WTC11 (cell line): ENCODE results near the gene ZNF593OS. TPM values are rescaled to one million over a fixed set of nuclear protein-coding genes. Genes with fewer than 3 reads are reported as not detected.

ENCODE experiments used
- ATAC-seq: fragments of 200-7000 bp; cut with Tn5 transposase; 2 replicates; pipeline ENCODE4 v1.10.0; 2021; ENCODE audit warnings: mild to moderate bottlenecking, moderate library complexity
- CTCF ChIA-PET: fragments of 300-600 bp; sonication (Branson Sonifier 250); formaldehyde crosslinking; loops from one replicate; lab custom pipeline; 2021; ENCODE audit warnings: antibody characterized with exemption; lab: Charles Lee
- POLR2A ChIA-PET: fragments of 350-600 bp; sonication (Branson Sonifier 250); formaldehyde crosslinking; loops from one replicate; lab custom pipeline; 2021; ENCODE audit warnings: antibody characterized with exemption; lab: Charles Lee
- DNase-seq: peaks from one replicate; pipeline ENCODE4 v3.0.0; 2021; ENCODE audit warnings: low spot score
- H3K27ac Mint-ChIP-seq: 2 replicates; pipeline ENCODE4 v1.8.0; 2021; ENCODE audit warnings: mixed read lengths
- H3K27me3 Mint-ChIP-seq: 2 replicates; pipeline ENCODE4 v1.8.0; 2021; ENCODE audit warnings: low read depth, mild to moderate bottlenecking, moderate library complexity, mixed read lengths
- H3K36me3 Mint-ChIP-seq: 2 replicates; pipeline ENCODE4 v1.8.0; 2021; ENCODE audit warnings: mixed read lengths
- H3K4me1 Mint-ChIP-seq: 2 replicates; pipeline ENCODE4 v1.8.0; 2022; ENCODE audit warnings: mixed read lengths
- H3K4me3 Mint-ChIP-seq: 2 replicates; pipeline ENCODE4 v1.8.0; 2021; ENCODE audit warnings: mild to moderate bottlenecking, moderate library complexity, mixed read lengths
- H3K9me3 Mint-ChIP-seq: 2 replicates; pipeline ENCODE4 v1.8.0; 2021; ENCODE audit warnings: mixed read lengths
- AR ChIP-seq: fragments of 250-450 bp; sonication (Bioruptor Pico); IDR thresholded peaks from 2 replicates; pipeline ENCODE4 v1.9.0; 2021; ENCODE audit warnings: mild to moderate bottlenecking
- CBFB ChIP-seq: sonication (generic); formaldehyde crosslinking; IDR thresholded peaks from 2 replicates; pipeline ENCODE4 v1.8.1; 2022; ENCODE audit warnings: mild to moderate bottlenecking, low read depth, missing genetic modification reagents
- CTCF ChIP-seq: fragments of 200-600 bp; IDR thresholded peaks from 2 replicates; pipeline ENCODE4 v1.8.0; 2022; ENCODE audit warnings: antibody characterized with exemption
- E2F1 ChIP-seq: sonication (generic); formaldehyde crosslinking; IDR thresholded peaks from 2 replicates; pipeline ENCODE4 v1.8.0; 2022; ENCODE audit warnings: mild to moderate bottlenecking, missing genetic modification reagents
- ELF4 ChIP-seq: sonication (generic); formaldehyde crosslinking; IDR thresholded peaks from 2 replicates; pipeline ENCODE4 v1.8.1; 2022; ENCODE audit warnings: low read depth, mild to moderate bottlenecking, moderate library complexity, missing genetic modification reagents
- ETV6 ChIP-seq: sonication (generic); formaldehyde crosslinking; IDR thresholded peaks from 2 replicates; pipeline ENCODE4 v1.8.1; 2022; ENCODE audit warnings: mild to moderate bottlenecking, missing genetic modification reagents
- FOXJ3 ChIP-seq: sonication (generic); formaldehyde crosslinking; IDR thresholded peaks from 2 replicates; pipeline ENCODE4 v1.9.0; 2021; ENCODE audit warnings: missing genetic modification reagents, mild to moderate bottlenecking, borderline replicate concordance
- FOXP4 ChIP-seq: sonication (generic); formaldehyde crosslinking; IDR thresholded peaks from 2 replicates; pipeline ENCODE4 v1.8.0; 2022; ENCODE audit warnings: mild to moderate bottlenecking, missing genetic modification reagents
- GABPB1 ChIP-seq: sonication (generic); formaldehyde crosslinking; IDR thresholded peaks from 2 replicates; pipeline ENCODE4 v1.8.1; 2023; ENCODE audit warnings: mild to moderate bottlenecking, missing genetic modification reagents
- HMGA2 ChIP-seq: fragments of 250-450 bp; sonication (Bioruptor Pico); IDR thresholded peaks from 2 replicates; pipeline ENCODE4 v1.4.0; 2021; ENCODE audit warnings: mild to moderate bottlenecking, moderate library complexity
- RELA ChIP-seq: sonication (generic); formaldehyde crosslinking; IDR thresholded peaks from 2 replicates; pipeline ENCODE4 v1.8.1; 2022; ENCODE audit warnings: missing genetic modification reagents, mild to moderate bottlenecking, borderline replicate concordance
- RORB ChIP-seq: fragments of 250-450 bp; sonication (Bioruptor Pico); IDR thresholded peaks from 2 replicates; pipeline ENCODE4 v1.9.0; 2021; ENCODE audit warnings: mild to moderate bottlenecking
- SOX15 ChIP-seq: fragments of 250-450 bp; sonication (Bioruptor Pico); IDR thresholded peaks from 2 replicates; pipeline ENCODE4 v1.9.0; 2021; ENCODE audit warnings: mild to moderate bottlenecking
- SP1 ChIP-seq: sonication (generic); formaldehyde crosslinking; conservative IDR thresholded peaks from 2 replicates; pipeline ENCODE4 v1.8.1; 2022; ENCODE audit warnings: missing genetic modification reagents
- ZBTB43 ChIP-seq: sonication (generic); formaldehyde crosslinking; IDR thresholded peaks from 2 replicates; pipeline ENCODE4 v1.8.1; 2023; ENCODE audit warnings: mild to moderate bottlenecking, missing genetic modification reagents
- ZMAT4 ChIP-seq: fragments of 250-450 bp; sonication (Bioruptor Pico); IDR thresholded peaks from 2 replicates; pipeline ENCODE4 v1.9.0; 2021; ENCODE audit warnings: mild to moderate bottlenecking
- ZNF425 ChIP-seq: fragments of 250-450 bp; sonication (Bioruptor Pico); conservative IDR thresholded peaks from 2 replicates; pipeline ENCODE4 v1.9.0; 2021; ENCODE audit warnings: mild to moderate bottlenecking
- ZNF671 ChIP-seq: fragments of 250-450 bp; sonication (Bioruptor Pico); IDR thresholded peaks from 2 replicates; pipeline ENCODE4 v1.8.0; 2021; ENCODE audit warnings: mild to moderate bottlenecking
- total RNA-seq: library from RNA; stranded (reverse); gene quantifications from 3 replicates; pipeline ENCODE4 v1.2.3, GENCODE V29; 2021

Gene ZNF593OS
- total RNA-seq, 1 experiment from 2014 or later = not detected

GRCh38 chr1:26190373-26190987 is 18.8 kb upstream of the ZNF593OS start, which contains the start of gene CATSPER4:
Gene CATSPER4, plus strand, starts transcription at chr1:26190602. Its CDS starts 26 bp downstream, at chr1:26190628.
- TF ChIP-seq ETV6 (CRISPR knock-in tag) (0 out of 2 replicates have a peak, but pooled peaks have one; percentile 7), ZNF425 (no peak), SOX15 (CRISPR knock-in tag) (no peak), SP1 (CRISPR knock-in tag) (0 out of 2 replicates have a peak, but pooled peaks have one; percentile 36), CTCF (0 out of 2 replicates have a peak, but pooled peaks have one; percentile 20), ZBTB43 (no peak), RORB (CRISPR knock-in tag) (no peak)
- Mint-ChIP-seq H3K36me3 (peaks cover 3% of the 10 kb centered on the region; the same call in 1 of the 2 replicates), H3K27ac (peak within 1 kb of the TSS; percentile 55; the same call in 1 of the 2 replicates), H3K4me3 (no peak within 1 kb of the TSS), H3K9me3 (no peaks in the 10 kb centered on the region), H3K27me3 (no peaks in the 10 kb centered on the region; the same call in 1 of the 2 replicates), H3K4me1 (peaks cover 17% of the 10 kb centered on the region)
- POLR2A ChIA-PET = interaction anchor here (0.6 to 1.9 kb wide), 6 partner anchors 10 to 89 kb away, joined by 3 to 9 read pairs (median 4); partner anchors contain the start of genes CEP85 and ZNF593
- CTCF ChIA-PET = interaction anchor here (0.5 to 5.9 kb wide), 55 partner anchors 9 to 636 kb away, joined by 3 to 165 read pairs (median 5); partner anchors contain the start of genes C1orf232, CD52, CEP85 and CNKSR1
- ATAC-seq (peak; percentile 97), DNase-seq (peak; percentile 79)

- ATAC-seq (no peak), DNase-seq (no peak)
- Mint-ChIP-seq H3K27ac (no peak overlapping the region), H3K4me1 (peaks cover 17% of the 10 kb centered on the region), H3K27me3 (no peaks in the 10 kb centered on the region; the same call in 1 of the 2 replicates), H3K4me3 (no peak overlapping the region), H3K9me3 (no peaks in the 10 kb centered on the region), H3K36me3 (peaks cover 3% of the 10 kb centered on the region; the same call in 1 of the 2 replicates)
- ChIA-PET POLR2A (interaction anchor here (0.6 to 1.9 kb wide), 6 partner anchors 11 to 89 kb away, joined by 3 to 9 read pairs (median 4); partner anchors contain the start of genes CEP85 and ZNF593), CTCF (interaction anchor here (0.5 to 5.9 kb wide), 54 partner anchors 9 to 636 kb away, joined by 3 to 165 read pairs (median 5); partner anchors contain the start of genes C1orf232, CD52, CEP85 and CNKSR1)
- no peak for TF ChIP-seq ELF4 (CRISPR knock-in tag)
- no peak for TF ChIP-seq AR (CRISPR knock-in tag)
- no peak for TF ChIP-seq ZNF671
- no peak for TF ChIP-seq GABPB1
- TF ChIP-seq E2F1 (CRISPR knock-in tag) = no peak
- no peak for TF ChIP-seq CBFB (CRISPR knock-in tag)
- no peak for TF ChIP-seq ZMAT4 (CRISPR knock-in tag)
- TF ChIP-seq RELA (CRISPR knock-in tag) = no peak
- TF ChIP-seq FOXP4 (CRISPR knock-in tag) = no peak
- no peak for TF ChIP-seq FOXJ3
- no peak for TF ChIP-seq HMGA2 (CRISPR knock-in tag)
These were observed 18.2 kb upstream of the ZNF593OS start for GRCh38 chr1:26189751-26190275.
